ENCODE measurements around the gene PAFAH2.
"Not testable (repeated sequence)": the region's sequence is repeated elsewhere in the genome, so short reads cannot be mapped to it uniquely, and the experiment has no call there.

Gene PAFAH2

DNA sequence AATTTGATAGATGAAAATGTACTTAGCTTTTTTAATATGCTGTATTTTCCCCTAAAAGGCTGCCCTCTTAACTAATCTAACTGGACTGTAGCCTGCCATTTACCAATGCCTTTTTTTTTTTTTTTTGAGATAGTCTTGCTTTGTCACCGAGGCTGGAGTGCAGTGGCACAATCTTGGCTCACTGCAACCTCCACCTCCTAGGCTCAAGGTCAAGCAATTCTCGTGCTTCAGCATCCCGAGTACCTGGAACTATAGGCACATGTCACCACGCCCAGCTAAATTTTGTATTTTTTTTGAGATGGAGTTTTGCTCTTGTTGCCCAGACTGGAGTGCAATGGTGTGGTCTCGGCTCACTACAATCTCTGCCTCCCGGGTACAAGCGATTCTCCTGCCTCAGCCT is 18.7 kb downstream of the PAFAH2 start:
- no peak for DNase-seq

- DNase-seq: no peak
Measured at GRCh38 chr1:25978403-25978802, 19.5 kb downstream of the PAFAH2 start.

DNA sequence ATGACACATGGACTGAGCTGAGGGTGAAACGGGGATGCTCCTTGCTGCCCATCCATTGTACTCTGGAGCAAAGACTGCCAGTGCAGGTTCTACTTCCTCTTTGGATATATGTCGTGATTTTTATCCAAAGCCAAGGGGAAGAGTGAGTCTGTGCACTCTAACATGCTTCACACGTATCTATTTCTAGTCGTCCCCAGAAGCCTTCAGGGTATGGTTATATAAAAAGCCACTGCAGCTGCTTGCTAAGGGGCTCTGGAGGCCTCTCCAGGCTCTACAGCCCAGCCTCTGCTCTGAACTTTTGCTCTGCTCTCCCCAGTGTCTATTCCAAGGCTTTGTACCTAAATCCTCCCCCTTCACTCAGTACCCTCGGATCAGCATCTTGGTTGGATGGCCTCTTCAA is 20.1 kb downstream of the PAFAH2 start:
- DNase-seq: no peak

- DNase-seq: no peak
Measured at GRCh38 chr1:25973610-25974321, 24.1 kb downstream of the PAFAH2 start.

- no peak for DNase-seq
Measured at GRCh38 chr1:25971811-25972180, 26.1 kb downstream of the PAFAH2 start.

DNA sequence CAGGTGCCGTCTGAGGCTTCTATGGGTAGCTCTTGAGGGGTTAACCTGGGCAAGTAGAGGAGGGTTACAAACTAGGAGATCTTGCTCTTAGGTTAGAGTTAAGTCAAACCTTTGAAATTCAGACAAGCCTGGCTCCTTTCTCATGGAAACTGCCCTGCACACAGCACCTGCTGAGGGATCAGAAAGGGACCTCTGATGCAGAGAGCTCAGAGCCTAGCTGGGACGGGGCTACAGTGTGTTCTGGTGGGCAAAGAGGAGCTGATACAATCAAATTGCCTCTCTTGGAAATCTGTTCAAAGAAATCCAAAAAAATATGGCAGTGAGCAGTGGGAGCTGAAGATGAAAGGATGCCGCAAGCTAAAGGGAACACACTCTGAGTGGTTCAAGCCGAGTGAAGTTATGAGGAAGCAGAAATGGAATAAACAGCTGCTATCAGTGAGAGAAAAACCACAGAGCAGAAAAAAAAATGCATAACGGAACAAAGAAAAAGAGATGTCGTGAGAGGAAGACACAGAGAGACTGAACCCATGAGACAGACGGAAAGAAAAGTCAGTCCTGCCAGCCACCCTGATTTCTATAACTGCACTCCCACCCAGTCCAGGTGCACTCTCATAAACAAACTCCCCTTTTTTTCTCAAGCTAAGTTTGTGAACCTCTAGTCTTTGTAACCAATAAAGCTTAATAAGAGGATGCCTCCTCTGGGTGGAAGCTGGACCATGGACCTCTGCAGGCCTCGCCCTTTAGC is 26.6 kb downstream of the PAFAH2 start:
- DNase-seq: no peak

GRCh38 chr1:25967308-25967707 is 30.6 kb downstream of the PAFAH2 start:
- DNase-seq: no peak

GRCh38 chr1:25959611-25960010 is 38.3 kb downstream of the PAFAH2 start:
- no peak for DNase-seq

DNA sequence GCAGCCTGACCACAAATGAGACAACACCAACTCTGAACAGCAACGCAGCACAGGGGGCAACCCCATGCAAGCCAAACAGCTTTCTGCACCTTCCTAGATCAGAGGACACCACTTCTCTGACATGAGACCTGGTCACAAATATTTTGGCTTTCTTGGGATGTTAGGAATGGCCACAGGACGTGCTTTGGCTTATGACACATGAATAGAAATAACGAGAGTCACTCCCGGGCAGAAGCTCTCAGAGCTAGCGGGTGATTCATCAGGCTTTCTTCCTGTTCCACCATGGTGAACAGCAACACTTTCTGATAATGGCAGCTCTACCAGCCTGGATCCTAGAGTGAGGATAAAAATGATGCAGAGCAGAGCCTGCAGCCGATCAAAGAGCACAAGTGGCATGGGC is 39.4 kb downstream of the PAFAH2 start:
- no peak for DNase-seq

DNA sequence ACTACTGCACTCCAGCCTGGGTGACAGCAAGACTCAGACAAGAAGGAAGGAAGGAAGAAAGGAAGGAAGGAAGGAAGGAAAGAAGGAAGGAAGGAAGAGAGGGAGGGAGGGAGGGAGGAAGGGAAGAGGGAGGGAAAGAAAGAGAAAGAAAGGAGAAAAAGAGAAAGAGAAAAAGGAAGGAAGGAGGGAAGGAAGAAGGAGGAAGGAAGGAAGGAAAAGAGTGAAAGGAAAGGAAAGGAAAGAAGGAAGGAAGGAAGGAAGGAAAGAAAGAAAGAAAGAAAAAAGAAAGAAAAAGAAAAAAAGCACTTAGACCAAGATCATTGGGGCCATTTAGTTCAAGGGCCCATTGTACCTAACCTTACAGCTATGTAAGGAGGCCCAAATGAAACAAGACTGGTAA is 42.3 kb downstream of the PAFAH2 start:
- DNase-seq: no peak

- DNase-seq: no peak
Measured at GRCh38 chr1:25954282-25954938, 43.5 kb downstream of the PAFAH2 start.

DNA sequence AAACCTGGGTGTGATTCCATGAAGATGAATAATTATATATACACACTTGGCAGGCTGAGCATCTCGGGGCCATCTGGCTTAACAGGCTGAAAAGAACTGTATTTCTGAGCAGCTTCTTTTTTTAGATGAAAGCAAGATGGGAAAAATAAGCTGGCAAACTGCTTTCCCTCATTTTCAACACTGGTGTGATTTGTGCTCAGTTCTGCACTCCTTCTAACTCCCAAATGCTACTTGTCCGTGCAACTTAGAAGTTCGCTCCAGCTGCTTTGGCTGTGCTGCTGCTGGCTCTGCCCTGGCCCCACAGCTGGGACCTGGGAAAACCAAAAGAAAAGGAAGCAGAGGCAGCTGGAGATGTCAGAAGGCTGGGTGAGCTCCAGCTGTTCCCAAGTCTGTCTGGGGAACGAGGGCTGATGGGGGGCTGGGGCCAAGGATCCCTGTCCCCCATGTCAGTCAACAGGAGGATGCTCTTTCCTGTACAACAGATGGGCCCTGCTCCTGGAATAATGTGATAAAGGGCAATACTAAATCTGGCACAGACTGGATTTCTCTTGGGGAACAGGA is 44.9 kb downstream of the PAFAH2 start:
- DNase-seq: no peak

DNA sequence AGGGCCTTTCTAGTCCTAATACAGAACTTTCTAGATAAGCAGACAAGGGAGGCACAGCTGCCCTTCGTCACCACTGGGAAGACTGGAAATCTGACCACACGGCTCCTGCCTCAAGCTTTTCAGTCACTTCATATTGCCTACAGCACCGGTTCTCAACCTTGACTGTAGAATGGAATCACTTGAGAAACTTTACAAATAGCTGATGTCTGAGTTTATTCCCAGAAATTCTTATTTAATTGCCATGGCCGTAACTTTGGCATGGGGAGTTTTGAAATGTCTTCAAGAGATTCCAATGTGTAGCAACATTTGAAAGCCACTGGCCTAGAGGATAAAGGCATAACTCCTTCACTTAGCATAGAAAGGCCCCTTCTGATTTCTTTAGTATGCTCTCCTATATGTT is 49.2 kb downstream of the PAFAH2 start:
- DNase-seq: no peak

GRCh38 chr1:25947027-25947426 is 50.8 kb downstream of the PAFAH2 start:
- DNase-seq: no peak

DNA sequence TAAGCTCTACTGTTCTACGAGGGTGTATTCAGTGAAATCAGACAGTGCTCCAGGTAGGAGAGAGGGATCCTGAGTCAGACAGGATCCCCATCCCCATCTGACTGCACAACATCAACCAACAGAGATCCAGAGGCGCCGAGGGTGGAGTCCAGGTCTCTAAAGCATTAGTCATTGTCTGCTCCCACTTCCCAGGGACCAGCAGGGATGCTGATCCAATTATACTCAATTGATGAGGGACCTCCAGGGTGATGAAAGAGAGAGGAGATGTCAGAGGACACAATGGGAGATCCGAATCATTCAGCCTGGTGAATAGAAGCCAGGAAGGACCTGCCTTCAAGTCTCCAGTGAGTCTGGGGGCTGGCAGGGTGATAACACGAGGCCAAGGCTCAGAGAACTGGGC is 52.1 kb downstream of the PAFAH2 start:
- DNase-seq: no peak

DNA sequence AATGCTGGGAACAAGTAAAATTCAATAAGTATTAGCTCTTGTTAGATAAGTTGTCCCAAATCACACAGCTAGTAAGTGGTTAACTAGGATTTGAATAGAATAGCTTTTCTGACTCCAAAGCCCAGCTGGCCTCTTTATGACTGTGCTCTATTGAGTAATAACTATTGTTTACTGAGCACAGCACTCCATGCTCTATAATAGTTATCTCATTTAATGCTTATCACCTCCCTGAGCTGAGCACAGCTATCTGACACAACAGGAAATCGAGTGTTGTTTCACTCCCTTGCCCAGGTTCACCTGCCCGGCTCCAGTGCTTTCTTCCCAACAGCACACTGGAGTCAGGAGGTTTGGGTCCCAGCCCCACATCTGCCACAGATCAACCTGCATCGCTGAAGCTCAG is 52.9 kb downstream of the PAFAH2 start:
- no peak for DNase-seq

GRCh38 chr1:25943511-25943910 is 54.4 kb downstream of the PAFAH2 start:
- not testable (repeated sequence) for DNase-seq

GRCh38 chr1:25936947-25937346 is 60.9 kb downstream of the PAFAH2 start:
- DNase-seq: no peak

GRCh38 chr1:25933479-25934365 is 64.1 kb downstream of the PAFAH2 start:
- no peak for DNase-seq

- not testable (repeated sequence) for DNase-seq
Measured at GRCh38 chr1:25932811-25933400, 65.0 kb downstream of the PAFAH2 start.

DNA sequence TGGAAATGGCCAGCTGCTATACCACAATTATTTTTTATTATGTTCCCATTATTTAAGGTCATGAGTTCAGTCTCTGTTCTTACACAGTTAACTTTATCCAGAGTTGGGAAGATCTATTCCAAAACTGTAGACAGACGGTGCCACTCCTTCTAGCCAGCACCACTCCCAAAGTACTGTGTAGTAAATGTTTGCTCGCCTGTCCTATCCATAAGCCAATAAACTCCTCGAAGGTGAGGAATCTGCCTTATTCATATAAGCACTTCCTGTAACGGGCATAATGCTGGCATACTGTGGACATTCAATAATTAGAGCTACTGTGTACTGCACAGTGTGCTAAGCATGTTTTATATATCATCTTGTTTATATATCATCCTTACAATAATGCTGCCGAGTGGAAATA is 65.5 kb downstream of the PAFAH2 start:
- DNase-seq: no peak

- no peak for DNase-seq
Measured at GRCh38 chr1:25929016-25929415, 68.8 kb downstream of the PAFAH2 start.

All from COR-L47 (cell line).